Measurements from ENCODE around the gene SARNP. TPM values are rescaled to one million over a fixed set of nuclear protein-coding genes. Genes with fewer than 3 reads are reported as not detected.

The SARNP gene
- total RNA-seq, 3 donors from 2014 or later, result 38.7 to 45.9 (median 41.3) TPM

DNA sequence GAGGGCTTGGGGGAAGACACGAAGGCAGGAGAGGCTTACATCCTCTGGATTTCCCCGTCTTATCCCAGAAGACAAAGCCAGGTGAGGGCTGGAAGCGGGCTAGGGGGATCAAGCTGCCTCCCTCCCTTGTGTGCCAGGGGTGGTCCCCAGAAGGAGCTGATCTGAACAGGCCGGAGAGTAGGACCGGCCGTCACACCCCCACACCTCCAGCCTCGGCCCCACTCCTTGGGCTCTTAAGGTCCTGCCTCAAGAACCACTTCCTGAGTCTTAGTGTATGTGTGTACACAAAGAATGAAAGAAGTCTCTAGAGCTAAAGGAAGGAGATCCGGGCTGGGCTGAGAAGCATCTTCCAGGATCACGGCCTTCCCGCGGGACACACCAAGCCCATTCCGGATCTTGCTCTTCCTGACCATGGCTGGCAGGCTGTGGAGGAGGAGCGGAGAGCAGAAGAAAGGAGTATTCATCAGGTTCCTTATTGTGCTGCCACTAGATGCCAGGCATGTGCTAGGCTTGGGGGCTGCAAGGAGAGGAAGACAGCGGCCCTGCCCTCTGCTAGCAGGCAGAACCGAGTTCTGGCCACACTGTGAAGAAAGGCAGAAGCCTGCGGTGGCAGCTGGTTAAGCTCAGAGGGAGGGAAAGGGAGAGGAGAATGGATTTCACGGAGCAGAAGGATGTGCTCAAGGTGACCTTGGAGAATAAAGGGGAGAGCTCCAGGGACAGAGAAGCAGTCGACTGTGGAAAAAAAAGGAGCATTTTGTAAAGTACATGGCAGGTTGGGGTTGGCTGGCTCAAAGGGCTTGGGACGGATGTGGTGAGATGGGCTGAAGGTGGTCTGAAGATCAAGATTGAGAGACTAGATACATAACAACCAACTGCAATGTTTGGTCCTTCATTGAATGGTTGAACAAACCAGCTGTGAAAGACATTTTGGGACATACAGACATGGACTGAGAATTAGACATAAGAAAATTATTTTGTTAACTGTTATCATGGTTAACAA, 87.4 kb downstream of the SARNP start:
- ATAC-seq (peak; percentile 14), DNase-seq (peak in 2 of 3 donors; percentile 66 to 67)
- TF ChIP-seq, protein P1, sequence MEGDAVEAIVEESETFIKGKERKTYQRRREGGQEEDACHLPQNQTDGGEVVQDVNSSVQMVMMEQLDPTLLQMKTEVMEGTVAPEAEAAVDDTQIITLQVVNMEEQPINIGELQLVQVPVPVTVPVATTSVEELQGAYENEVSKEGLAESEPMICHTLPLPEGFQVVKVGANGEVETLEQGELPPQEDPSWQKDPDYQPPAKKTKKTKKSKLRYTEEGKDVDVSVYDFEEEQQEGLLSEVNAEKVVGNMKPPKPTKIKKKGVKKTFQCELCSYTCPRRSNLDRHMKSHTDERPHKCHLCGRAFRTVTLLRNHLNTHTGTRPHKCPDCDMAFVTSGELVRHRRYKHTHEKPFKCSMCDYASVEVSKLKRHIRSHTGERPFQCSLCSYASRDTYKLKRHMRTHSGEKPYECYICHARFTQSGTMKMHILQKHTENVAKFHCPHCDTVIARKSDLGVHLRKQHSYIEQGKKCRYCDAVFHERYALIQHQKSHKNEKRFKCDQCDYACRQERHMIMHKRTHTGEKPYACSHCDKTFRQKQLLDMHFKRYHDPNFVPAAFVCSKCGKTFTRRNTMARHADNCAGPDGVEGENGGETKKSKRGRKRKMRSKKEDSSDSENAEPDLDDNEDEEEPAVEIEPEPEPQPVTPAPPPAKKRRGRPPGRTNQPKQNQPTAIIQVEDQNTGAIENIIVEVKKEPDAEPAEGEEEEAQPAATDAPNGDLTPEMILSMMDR (IDR thresholded peaks at IDR 0.05), result no peak
- H3K9me3 ChIP-seq, result no peaks in the 10 kb centered on the region
- peak overlapping the region; percentile 78 for H3K4me3 ChIP-seq
- intact Hi-C loops (cut with DNase I, micrococcal nuclease), result loop anchor here in 1 of 2 donors (10.0 kb wide), 1 partner anchor 205 kb away; the partner anchor contains the start of gene DGKA
- H3K36me3 ChIP-seq (ENCODE audit: low read depth), result no peaks in the 10 kb centered on the region
- H3K4me1 ChIP-seq (ENCODE audit: low read depth), result peaks cover 19% of the 10 kb centered on the region

DNA sequence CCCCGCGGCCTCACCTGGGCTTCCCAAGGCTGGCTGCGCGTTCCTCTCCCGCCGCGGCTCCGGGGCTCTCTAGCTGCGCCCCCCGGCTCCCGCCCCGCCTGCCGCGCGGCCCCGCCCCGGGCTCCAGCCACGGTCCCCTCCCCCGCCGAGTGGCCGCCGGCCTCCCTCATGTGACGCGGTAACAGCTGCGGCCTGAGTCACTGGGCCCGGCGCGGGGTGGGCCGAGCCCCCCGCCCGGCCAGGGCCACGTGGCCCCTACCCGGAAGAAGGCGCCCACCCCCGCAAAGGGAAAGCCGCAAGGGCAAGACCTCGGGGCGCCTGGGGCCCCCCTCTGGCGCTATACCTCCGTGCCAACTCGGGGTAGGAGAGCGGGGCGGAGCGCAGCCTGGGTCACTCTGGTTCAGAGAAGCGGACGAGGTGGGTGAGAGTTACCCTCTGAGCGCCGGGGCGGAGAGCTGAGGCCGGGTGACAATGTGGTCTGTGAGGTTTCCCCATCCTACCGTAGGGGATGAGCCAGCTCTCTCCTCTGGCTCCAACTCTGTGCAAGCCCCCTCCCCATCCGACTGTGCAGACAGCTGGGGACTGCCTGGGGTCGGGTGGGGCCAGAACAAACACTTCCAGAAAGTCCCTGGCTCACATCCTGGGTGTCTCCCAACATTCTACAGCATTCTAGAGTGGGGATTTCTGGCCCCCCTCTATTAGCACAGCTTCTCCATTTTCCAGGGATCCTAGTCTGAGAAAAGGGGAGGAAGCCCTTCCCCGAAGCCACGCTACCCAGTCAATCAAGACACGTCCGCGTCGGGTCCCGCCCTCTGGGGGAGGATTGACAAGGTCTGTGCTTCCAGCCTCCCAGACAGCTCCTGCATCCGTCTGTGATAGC, 88.3 kb downstream of the SARNP start, which contains the start of gene CD63:
CD63 (minus strand) TSS at position 71 of the 880 bp plus-strand sequence. CDS start 668 bp downstream, outside the sequence.
- H3K4me1 ChIP-seq (ENCODE audit: low read depth), result peaks cover 27% of the 10 kb centered on the region
- TF ChIP-seq, protein P1 (IDR thresholded peaks at IDR 0.05), result no peak
- intact Hi-C loops (cut with DNase I, micrococcal nuclease), result no loop called here

DNA sequence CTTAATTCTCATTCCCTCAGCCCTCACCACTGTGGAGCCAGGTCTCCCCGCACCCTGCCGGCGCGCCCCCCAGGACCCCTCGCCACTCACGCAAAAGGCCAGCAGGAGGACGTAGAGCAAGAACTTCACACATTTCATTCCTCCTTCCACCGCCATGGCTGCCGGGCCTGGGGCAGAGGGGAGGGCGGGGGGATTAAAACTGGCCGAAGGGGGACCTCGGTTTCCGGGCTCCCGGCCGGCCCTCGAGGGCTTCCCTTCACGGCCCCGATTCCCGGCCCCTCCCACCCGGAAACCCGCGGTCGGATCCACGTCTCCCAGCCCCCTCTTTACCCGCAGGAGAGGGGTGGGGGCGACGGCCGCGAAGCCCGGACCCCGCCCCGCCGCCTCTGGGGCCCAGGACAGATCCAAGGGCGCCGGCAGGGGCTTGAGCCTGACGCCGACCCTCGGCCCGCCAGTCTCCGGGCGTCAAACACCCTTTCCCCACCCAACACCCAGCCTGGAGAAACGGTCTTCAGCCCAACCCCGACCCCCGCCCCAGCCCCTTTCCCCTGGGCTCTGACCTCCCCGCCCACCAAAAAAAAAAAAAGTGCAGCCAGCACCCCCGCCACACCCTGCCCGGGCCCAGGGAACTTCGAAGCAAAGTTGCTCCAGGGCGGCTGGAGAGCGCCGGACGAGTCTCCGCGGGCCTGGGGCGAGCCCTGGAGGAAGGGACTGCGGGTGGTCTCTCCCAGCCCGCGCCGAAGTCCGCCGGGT, 89.2 kb downstream of the SARNP start:
- peak; percentile 83 to 88 (median 88) for DNase-seq
- Histone ChIP-seq H3K4me3 (peak overlapping the region; percentile 78), H3K4me1 (ENCODE audit: low read depth) (peaks cover 35% of the 10 kb centered on the region), H3K36me3 (ENCODE audit: low read depth) (no peaks in the 10 kb centered on the region), H3K9me3 (no peaks in the 10 kb centered on the region)
- TF ChIP-seq, protein P1 (IDR thresholded peaks at IDR 0.05), result no peak
- ATAC-seq, result peak; percentile 47
- intact Hi-C loops (cut with DNase I, micrococcal nuclease), result no loop called here

More for the DNA sequence above, 88.3 kb downstream of the SARNP start, which contains the start of gene CD63:
- ATAC-seq (peak; percentile 83), DNase-seq (peak; percentile 93 to 94 (median 93))
- Histone ChIP-seq H3K9me3 (no peaks in the 10 kb centered on the region), H3K36me3 (ENCODE audit: low read depth) (no peaks in the 10 kb centered on the region), H3K4me3 (peak within 1 kb of the TSS; percentile 78)

DNA sequence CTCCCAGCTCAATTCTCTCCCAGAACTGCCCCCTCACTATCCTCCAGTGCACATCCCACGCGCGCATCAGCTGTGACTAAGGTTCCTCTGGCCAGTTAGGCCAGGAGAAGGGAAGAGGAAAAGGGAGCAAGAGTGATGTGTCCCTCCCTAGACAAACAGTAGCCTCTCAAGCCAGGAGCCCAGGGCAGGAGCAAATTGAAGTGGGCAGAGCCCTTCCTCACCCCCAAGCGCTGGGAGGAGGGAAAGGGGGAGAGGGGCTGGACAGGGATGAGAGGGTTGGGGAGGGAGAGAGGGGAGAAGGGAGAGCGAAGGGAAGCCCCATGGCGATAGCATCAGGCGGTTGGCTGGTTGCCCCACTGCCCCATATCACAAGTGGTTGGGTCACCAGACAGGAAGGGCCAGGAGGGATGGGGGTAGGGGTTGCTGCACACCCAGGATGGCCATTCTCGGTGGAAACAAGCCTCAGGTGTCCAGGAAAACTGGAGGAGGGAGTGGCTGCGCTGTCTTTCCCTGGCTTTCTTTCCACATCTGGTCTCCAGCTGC, 89.8 kb downstream of the SARNP start:
- DNase-seq, result peak; percentile 72 to 80 (median 75)
- ATAC-seq, result peak; percentile 14
- Histone ChIP-seq H3K9me3 (no peaks in the 10 kb centered on the region), H3K36me3 (ENCODE audit: low read depth) (no peaks in the 10 kb centered on the region), H3K4me3 (peak overlapping the region; percentile 78), H3K4me1 (ENCODE audit: low read depth) (peaks cover 36% of the 10 kb centered on the region)
- TF ChIP-seq, protein P1 (IDR thresholded peaks at IDR 0.05), result no peak
- intact Hi-C loops (cut with DNase I, micrococcal nuclease), result no loop called here

Data from mucosa of descending colon (tissue), 3 donors.